GM13976 (cell line): Measurements from ENCODE around the gene NCKAP5L.

Source experiments
- DNase-seq: peaks from one replicate; pipeline ENCODE4 v3.0.0; 2012; ENCODE audit warnings: low spot score
- in situ Hi-C: fragments of 300-500 bp; cut with MboI; formaldehyde crosslinking; loops from one replicate; pipeline ENCODE4 v1.12.0; 2022; ENCODE audit warnings: low sequenced_read_pairs, mixed read lengths, inconsistent platforms; ENCODE audit not compliant: unreplicated experiment
- TF ChIP-seq, protein P1 (sequence below): IDR thresholded peaks from 2 replicates; pipeline ENCODE4 v1.5.1; 2012; ENCODE audit warnings: borderline replicate concordance, mild to moderate bottlenecking; ENCODE audit not compliant: insufficient read depth; ENCODE audit errors: extremely low read depth, missing control alignments, control extremely low read depth

Gene NCKAP5L

DNA sequence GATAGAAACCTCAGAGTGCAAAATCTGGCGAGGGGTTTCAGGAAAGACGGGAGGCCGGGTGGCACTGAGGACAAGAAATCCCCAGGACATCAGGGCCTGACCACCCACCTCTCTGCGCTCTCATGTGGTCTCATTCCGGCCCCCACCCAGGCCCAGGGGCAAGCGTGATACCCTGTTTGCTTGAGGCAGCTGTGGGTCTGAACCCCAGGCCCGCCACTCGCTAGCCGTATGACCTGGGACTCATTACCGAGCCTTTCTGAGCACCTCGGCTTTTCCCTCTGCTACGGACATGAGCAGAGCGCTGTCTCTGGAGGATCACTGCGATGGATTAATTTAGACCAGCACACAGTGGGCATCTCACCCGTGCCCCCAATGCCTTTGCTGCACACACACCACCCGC lies 40.2 kb upstream of the NCKAP5L start:
- TF ChIP-seq, protein P1, sequence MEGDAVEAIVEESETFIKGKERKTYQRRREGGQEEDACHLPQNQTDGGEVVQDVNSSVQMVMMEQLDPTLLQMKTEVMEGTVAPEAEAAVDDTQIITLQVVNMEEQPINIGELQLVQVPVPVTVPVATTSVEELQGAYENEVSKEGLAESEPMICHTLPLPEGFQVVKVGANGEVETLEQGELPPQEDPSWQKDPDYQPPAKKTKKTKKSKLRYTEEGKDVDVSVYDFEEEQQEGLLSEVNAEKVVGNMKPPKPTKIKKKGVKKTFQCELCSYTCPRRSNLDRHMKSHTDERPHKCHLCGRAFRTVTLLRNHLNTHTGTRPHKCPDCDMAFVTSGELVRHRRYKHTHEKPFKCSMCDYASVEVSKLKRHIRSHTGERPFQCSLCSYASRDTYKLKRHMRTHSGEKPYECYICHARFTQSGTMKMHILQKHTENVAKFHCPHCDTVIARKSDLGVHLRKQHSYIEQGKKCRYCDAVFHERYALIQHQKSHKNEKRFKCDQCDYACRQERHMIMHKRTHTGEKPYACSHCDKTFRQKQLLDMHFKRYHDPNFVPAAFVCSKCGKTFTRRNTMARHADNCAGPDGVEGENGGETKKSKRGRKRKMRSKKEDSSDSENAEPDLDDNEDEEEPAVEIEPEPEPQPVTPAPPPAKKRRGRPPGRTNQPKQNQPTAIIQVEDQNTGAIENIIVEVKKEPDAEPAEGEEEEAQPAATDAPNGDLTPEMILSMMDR = no peak
- DNase-seq = no peak
- in situ Hi-C loops = no loop called here

DNA sequence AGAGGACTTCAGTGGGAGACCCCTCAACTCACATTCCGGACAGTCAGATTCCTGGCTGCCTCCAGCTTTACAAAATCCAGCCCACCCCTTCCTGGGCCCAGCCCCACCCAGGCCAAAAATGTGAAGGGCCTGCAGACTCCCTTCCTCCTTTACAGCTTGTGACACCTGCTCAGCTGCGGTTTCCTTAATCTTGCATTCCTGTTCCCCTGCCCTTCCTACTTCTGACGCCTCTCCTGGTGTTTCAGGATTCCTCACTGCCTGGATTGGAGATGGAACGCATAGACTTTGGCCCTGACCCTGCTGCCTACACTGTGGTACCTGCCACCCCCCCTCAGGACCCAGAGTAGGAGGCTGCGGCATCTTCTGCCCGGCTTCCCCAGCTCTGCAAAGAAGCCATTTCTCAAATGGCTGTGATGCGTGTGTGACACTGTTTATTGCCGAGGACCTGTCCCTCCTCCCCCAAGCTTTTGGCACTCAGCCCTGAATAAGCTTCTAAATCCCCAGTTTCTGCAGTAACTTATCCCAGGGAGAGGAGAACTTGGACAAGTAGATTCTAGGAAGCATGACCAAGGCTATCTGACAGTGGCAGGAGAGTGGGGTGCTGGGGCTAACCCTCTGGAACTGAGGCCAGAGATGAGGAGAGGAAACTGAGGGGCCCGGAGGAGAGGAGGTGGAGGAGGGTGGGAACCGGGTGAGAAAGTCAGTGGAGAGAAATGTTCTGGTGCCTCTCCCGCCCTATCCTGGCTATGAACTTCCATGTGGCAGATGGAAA lies 39.5 kb upstream of the NCKAP5L start:
- TF ChIP-seq, protein P1 = no peak
- no peak for DNase-seq
- in situ Hi-C loops = no loop called here

DNA sequence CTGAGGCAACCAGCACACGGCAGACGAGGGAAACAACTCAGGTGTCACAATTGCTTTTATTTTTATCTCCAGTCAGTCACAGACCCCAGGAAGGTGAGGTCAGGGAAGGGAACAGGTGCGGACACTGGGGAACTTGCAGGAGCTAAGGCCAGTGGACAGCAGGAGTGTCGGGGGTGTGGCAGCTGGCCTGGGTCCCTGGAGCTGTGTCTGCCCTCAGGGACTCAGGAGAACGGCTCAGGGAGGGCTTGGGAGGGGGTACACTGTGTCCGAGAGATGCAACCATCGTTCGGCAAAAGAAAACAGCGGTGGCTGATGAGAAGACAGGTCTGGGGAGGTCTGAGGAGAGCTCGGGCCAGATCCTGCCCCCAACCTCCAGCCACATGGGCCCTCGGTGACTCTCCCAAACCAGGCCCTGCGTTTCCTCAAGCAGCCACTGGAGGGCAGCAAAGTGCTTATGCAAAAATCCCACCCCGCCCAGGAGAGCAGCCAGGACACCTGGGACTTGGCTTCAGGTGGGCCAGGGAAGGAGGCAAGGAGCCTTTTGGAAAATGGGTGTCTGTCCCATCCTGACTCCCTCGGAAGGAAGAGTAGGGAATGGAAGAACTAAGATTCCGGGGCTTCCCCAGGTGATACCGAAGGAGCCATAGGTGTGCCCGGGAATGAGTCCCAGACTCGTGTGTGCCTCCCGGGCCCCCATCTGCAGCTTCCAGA lies 38.8 kb upstream of the NCKAP5L start:
- in situ Hi-C loops = no loop called here
- DNase-seq = peak; percentile 95
- TF ChIP-seq, protein P1 = peak; percentile 97

DNA sequence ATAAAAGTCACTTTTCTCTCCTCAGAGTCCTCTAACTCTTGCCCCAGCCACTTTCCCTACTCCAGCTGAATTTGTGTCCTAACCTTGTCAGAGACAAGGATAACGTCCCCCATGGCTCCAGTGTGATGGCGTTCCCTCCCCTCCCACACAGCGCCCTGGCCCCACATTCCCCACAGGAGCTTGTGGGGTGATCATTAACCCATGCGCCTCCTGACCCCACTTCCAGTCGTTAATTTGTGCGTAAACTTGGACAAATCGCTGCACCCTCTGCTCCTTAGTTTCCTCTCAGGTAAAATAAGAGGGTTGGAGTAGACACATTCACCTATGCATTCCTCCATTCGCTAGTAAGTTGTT lies 37.5 kb upstream of the NCKAP5L start:
- no peak for DNase-seq
- in situ Hi-C loops = no loop called here
- TF ChIP-seq, protein P1 = no peak

DNA sequence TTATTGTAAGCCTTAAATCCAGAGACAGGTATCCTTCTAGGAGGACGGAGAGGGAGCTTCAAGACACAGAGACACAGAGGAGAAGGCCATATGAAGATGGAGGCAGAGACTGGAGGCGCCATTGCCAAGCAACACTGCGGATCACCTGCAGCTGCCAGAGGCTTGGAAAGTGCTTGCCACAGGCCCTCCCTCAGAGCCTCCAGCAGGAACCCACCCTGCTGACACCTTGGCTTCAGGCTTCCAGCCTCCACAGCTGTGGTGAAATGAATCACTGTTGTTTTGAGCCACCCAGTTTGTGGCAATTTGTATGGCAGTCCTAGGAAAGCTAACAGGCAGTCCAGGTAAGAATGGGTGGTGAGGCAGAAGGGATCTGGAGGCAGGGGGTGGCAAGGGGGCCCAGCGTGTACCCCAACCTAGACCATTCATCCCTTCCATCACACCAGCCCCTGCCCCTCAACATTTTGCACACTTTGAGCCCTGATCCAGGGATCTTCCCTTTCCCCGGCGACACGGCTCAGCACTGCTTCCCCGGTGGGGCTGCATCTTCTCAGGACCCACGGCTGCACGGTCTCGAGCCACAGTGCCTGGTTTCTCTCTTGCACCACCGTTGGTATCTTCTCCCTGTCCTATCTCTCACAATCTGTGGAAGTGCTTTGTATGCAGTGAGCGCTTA lies 37.0 kb upstream of the NCKAP5L start:
- DNase-seq = no peak
- TF ChIP-seq, protein P1 = no peak
- in situ Hi-C loops = no loop called here

DNA sequence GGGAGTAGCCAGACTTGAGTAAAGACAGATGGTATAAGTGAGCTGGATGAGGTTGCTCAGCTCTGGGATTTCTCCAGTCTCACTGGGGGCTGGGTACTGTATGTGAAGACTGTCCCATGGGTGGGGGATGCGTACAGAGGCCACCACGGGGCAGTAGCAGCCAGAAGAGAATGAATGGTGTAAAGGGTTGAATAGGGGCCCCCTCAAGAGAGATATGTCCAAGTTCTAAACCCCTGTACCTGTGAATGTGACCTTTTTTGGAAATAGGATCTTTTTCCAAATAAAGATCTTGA lies 36.5 kb upstream of the NCKAP5L start:
- TF ChIP-seq, protein P1 = no peak
- no peak for DNase-seq
- in situ Hi-C loops = no loop called here
